Chondrocyte (in vitro differentiated cells): ENCODE results near the gene UBASH3B. TPM values are rescaled to one million over a fixed set of nuclear protein-coding genes. Genes with fewer than 3 reads are reported as not detected.

Source experiments
- DNase-seq: peaks from one replicate; pipeline ENCODE4 v3.0.0; 2021; ENCODE audit warnings: mixed read lengths, low spot score
- H3K27ac Mint-ChIP-seq: one replicate; pipeline ENCODE4 v1.8.0; 2021; ENCODE audit warnings: mild to moderate bottlenecking, moderate library complexity, mixed read lengths; ENCODE audit not compliant: unreplicated experiment
- H3K27me3 Mint-ChIP-seq: 2 replicates; pipeline ENCODE4 v1.8.0; 2021; ENCODE audit warnings: low read depth, mixed read lengths
- H3K36me3 Mint-ChIP-seq: 2 replicates; pipeline ENCODE4 v1.8.0; 2021; ENCODE audit warnings: low read depth, mixed read lengths
- H3K4me1 Mint-ChIP-seq: 2 replicates; pipeline ENCODE4 v1.8.0; 2021; ENCODE audit warnings: low read depth, mild to moderate bottlenecking, mixed read lengths
- H3K4me3 Mint-ChIP-seq: one replicate; pipeline ENCODE4 v1.8.0; 2021; ENCODE audit warnings: mild to moderate bottlenecking, moderate library complexity, mixed read lengths; ENCODE audit not compliant: unreplicated experiment
- H3K9me3 Mint-ChIP-seq: 2 replicates; pipeline ENCODE4 v1.8.0; 2021; ENCODE audit warnings: low read depth, mixed read lengths
- total RNA-seq: library from RNA; stranded (reverse); gene quantifications from 3 replicates; pipeline ENCODE4 v1.2.1, GENCODE V29; 2021
- TF ChIP-seq, protein P1 (sequence below): fragments of 200-600 bp; sonication (generic); IDR thresholded peaks from 2 replicates; pipeline ENCODE4 v1.5.0; 2021; ENCODE audit warnings: antibody characterized with exemption, mild to moderate bottlenecking, moderate library complexity

UBASH3B gene
- total RNA-seq, 1 donor from 2014 or later = 14.4 TPM

- H3K27me3 Mint-ChIP-seq = no peaks in the 10 kb centered on the region
- peak overlapping the region; percentile 94 for H3K27ac Mint-ChIP-seq
- DNase-seq = no peak
- H3K4me3 Mint-ChIP-seq = no peak overlapping the region
- peaks cover 1% of the 10 kb centered on the region for H3K36me3 Mint-ChIP-seq
- H3K4me1 Mint-ChIP-seq = peaks cover 14% of the 10 kb centered on the region
- H3K9me3 Mint-ChIP-seq = no peaks in the 10 kb centered on the region
- TF ChIP-seq, protein P1, sequence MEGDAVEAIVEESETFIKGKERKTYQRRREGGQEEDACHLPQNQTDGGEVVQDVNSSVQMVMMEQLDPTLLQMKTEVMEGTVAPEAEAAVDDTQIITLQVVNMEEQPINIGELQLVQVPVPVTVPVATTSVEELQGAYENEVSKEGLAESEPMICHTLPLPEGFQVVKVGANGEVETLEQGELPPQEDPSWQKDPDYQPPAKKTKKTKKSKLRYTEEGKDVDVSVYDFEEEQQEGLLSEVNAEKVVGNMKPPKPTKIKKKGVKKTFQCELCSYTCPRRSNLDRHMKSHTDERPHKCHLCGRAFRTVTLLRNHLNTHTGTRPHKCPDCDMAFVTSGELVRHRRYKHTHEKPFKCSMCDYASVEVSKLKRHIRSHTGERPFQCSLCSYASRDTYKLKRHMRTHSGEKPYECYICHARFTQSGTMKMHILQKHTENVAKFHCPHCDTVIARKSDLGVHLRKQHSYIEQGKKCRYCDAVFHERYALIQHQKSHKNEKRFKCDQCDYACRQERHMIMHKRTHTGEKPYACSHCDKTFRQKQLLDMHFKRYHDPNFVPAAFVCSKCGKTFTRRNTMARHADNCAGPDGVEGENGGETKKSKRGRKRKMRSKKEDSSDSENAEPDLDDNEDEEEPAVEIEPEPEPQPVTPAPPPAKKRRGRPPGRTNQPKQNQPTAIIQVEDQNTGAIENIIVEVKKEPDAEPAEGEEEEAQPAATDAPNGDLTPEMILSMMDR = no peak
Measured at GRCh38 chr11:122791411-122791810, 135.9 kb downstream of the UBASH3B start.

- no peaks in the 10 kb centered on the region for H3K9me3 Mint-ChIP-seq
- no peak for DNase-seq
- peaks cover 5% of the 10 kb centered on the region for H3K36me3 Mint-ChIP-seq
- TF ChIP-seq, protein P1 = no peak
- H3K27me3 Mint-ChIP-seq = no peaks in the 10 kb centered on the region
- H3K27ac Mint-ChIP-seq = peak overlapping the region; percentile 94
- H3K4me3 Mint-ChIP-seq = no peak overlapping the region
- peaks cover 14% of the 10 kb centered on the region for H3K4me1 Mint-ChIP-seq
Measured at GRCh38 chr11:122791836-122792235, 136.3 kb downstream of the UBASH3B start.

GRCh38 chr11:122793515-122793914 is 138.0 kb downstream of the UBASH3B start:
- DNase-seq = no peak
- no peaks in the 10 kb centered on the region for H3K9me3 Mint-ChIP-seq
- no peak overlapping the region for H3K4me3 Mint-ChIP-seq
- TF ChIP-seq, protein P1 = no peak
- no peaks in the 10 kb centered on the region for H3K27me3 Mint-ChIP-seq
- H3K27ac Mint-ChIP-seq = no peak overlapping the region
- H3K4me1 Mint-ChIP-seq = peaks cover 17% of the 10 kb centered on the region
- H3K36me3 Mint-ChIP-seq = peaks cover 7% of the 10 kb centered on the region

DNA sequence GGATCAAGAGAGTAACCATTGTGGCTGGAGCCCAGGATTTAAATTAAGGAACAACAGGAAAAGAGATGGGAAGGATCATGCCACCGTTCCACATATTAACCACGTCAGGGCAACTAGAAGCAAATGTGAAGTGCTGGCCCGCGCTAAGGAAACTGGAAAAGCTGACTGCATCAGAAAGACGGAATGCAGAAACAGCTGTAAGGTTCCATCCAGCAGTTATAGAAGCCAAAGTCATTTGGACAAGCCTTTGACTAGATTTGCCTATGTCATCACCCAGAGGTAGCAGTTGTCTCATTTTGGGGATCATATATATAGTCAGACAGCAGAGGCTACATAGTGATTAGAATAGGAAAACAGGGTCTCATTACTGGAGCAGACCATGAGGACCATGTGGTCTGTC is 139.8 kb downstream of the UBASH3B start:
- H3K27me3 Mint-ChIP-seq = no peaks in the 10 kb centered on the region
- no peak overlapping the region for H3K4me3 Mint-ChIP-seq
- no peak overlapping the region for H3K27ac Mint-ChIP-seq
- no peak for DNase-seq
- TF ChIP-seq, protein P1 = no peak
- H3K4me1 Mint-ChIP-seq = peaks cover 13% of the 10 kb centered on the region
- H3K36me3 Mint-ChIP-seq = peaks cover 7% of the 10 kb centered on the region
- no peaks in the 10 kb centered on the region for H3K9me3 Mint-ChIP-seq

GRCh38 chr11:122796128-122796717 is 140.7 kb downstream of the UBASH3B start:
- DNase-seq = no peak
- TF ChIP-seq, protein P1 = peak; percentile 82
- peaks cover 7% of the 10 kb centered on the region for H3K36me3 Mint-ChIP-seq
- H3K27me3 Mint-ChIP-seq = no peaks in the 10 kb centered on the region
- no peaks in the 10 kb centered on the region for H3K9me3 Mint-ChIP-seq
- H3K27ac Mint-ChIP-seq = no peak overlapping the region
- peaks cover 13% of the 10 kb centered on the region for H3K4me1 Mint-ChIP-seq
- H3K4me3 Mint-ChIP-seq = no peak overlapping the region
